H9 (cell line): ENCODE results near the gene PCMT1. TPM values are rescaled to one million over a fixed set of nuclear protein-coding genes. Genes with fewer than 3 reads are reported as not detected.

Experiments used
- DNase-seq: peaks from one replicate; pipeline ENCODE4 v3.0.0-alpha.2; 2017
- H2AFZ ChIP-seq: one replicate; pipeline ENCODE4 v1.6.1; 2013; ENCODE audit warnings: mild to moderate bottlenecking, low read length, control low read depth, moderate library complexity
- H2AK5ac ChIP-seq: 2 replicates; pipeline ENCODE4 v1.6.1; 2013; ENCODE audit warnings: low read length, control low read depth, mixed read lengths; ENCODE audit not compliant: insufficient read length
- H2BK120ac ChIP-seq: one replicate; pipeline ENCODE4 v1.6.1; 2013; ENCODE audit warnings: low read depth, mild to moderate bottlenecking, low read length, control low read depth, inconsistent platforms; ENCODE audit not compliant: poor library complexity, severe bottlenecking
- H2BK12ac ChIP-seq: 2 replicates; pipeline ENCODE4 v1.6.1; 2013; ENCODE audit warnings: low read length, control low read depth, mixed read lengths, low read depth; ENCODE audit not compliant: insufficient read length
- H2BK15ac ChIP-seq: 2 replicates; pipeline ENCODE4 v1.6.1; 2013; ENCODE audit warnings: low read depth, low read length, control low read depth
- H2BK20ac ChIP-seq: one replicate; pipeline ENCODE4 v1.6.1; 2013; ENCODE audit warnings: low read depth, mild to moderate bottlenecking, low read length, control low read depth, inconsistent platforms; ENCODE audit not compliant: poor library complexity, severe bottlenecking
- H2BK5ac ChIP-seq: 2 replicates; pipeline ENCODE4 v1.6.1; 2013; ENCODE audit warnings: low read length, control low read depth, mixed read lengths; ENCODE audit not compliant: insufficient read length
- H3K14ac ChIP-seq: 2 replicates; pipeline ENCODE4 v1.6.1; 2013; ENCODE audit warnings: low read length, control low read depth; ENCODE audit not compliant: insufficient read depth
- H3K18ac ChIP-seq: 2 replicates; pipeline ENCODE4 v1.6.1; 2013; ENCODE audit warnings: low read depth, mild to moderate bottlenecking, mixed read lengths, low read length, control low read depth; ENCODE audit not compliant: insufficient read length
- H3K23ac ChIP-seq: 2 replicates; pipeline ENCODE4 v1.6.1; 2013; ENCODE audit warnings: low read length, control low read depth, mixed read lengths, low read depth; ENCODE audit not compliant: insufficient read length
- H3K23me2 ChIP-seq: 2 replicates; pipeline ENCODE4 v1.6.1; 2013; ENCODE audit warnings: low read depth, mild to moderate bottlenecking, mixed read lengths, low read length, control low read depth; ENCODE audit not compliant: insufficient read length, poor library complexity, severe bottlenecking
- H3K27ac ChIP-seq: 2 replicates; pipeline ENCODE4 v1.5.1; 2013; ENCODE audit warnings: low read length, control low read depth, mixed read lengths, low read depth; ENCODE audit not compliant: insufficient read length
- H3K27me3 ChIP-seq: 2 replicates; pipeline ENCODE4 v1.6.1; 2013; ENCODE audit warnings: low read length, control low read depth, inconsistent platforms; ENCODE audit not compliant: insufficient read depth
- H3K4ac ChIP-seq: 2 replicates; pipeline ENCODE4 v1.6.1; 2013; ENCODE audit warnings: low read depth, mild to moderate bottlenecking, control low read depth, inconsistent platforms, low read length, moderate library complexity
- H3K4me1 ChIP-seq: 2 replicates; pipeline ENCODE4 v1.6.1; 2013; ENCODE audit warnings: low read length, control low read depth, inconsistent platforms; ENCODE audit not compliant: insufficient read depth
- H3K4me2 ChIP-seq: 2 replicates; pipeline ENCODE4 v1.6.1; 2013; ENCODE audit warnings: low read length, control low read depth, mixed read lengths; ENCODE audit not compliant: insufficient read length, insufficient read depth
- H3K56ac ChIP-seq: 2 replicates; pipeline ENCODE4 v1.6.1; 2013; ENCODE audit warnings: low read depth, mild to moderate bottlenecking, mixed read lengths, low read length, control low read depth; ENCODE audit not compliant: insufficient read length
- H3K79me1 ChIP-seq: 2 replicates; pipeline ENCODE4 v1.6.1; 2013; ENCODE audit warnings: low read depth, mild to moderate bottlenecking, moderate library complexity, low read length, control low read depth, inconsistent platforms; ENCODE audit not compliant: insufficient read depth, poor library complexity, severe bottlenecking
- H3K79me2 ChIP-seq: 2 replicates; pipeline ENCODE4 v1.6.1; 2013; ENCODE audit warnings: low read length, control low read depth, inconsistent platforms; ENCODE audit not compliant: insufficient read depth
- H3K9ac ChIP-seq: 2 replicates; pipeline ENCODE4 v1.6.1; 2013; ENCODE audit warnings: low read length, control low read depth, mixed read lengths; ENCODE audit not compliant: insufficient read length; ENCODE audit errors: extremely low read depth
- H3K9me3 ChIP-seq: one replicate; pipeline ENCODE4 v1.6.1; 2013; ENCODE audit warnings: low read depth, low read length, inconsistent platforms; ENCODE audit not compliant: control insufficient read depth
- H3T11ph ChIP-seq: one replicate; pipeline ENCODE4 v1.6.1; 2013; ENCODE audit warnings: mild to moderate bottlenecking, low read length, control low read depth, inconsistent platforms
- H4K20me1 ChIP-seq: one replicate; pipeline ENCODE4 v1.6.1; 2013; ENCODE audit not compliant: control insufficient read depth, insufficient read length, insufficient read depth
- H4K5ac ChIP-seq: 2 replicates; pipeline ENCODE4 v1.6.1; 2013; ENCODE audit warnings: low read depth, mild to moderate bottlenecking, mixed read lengths, low read length, control low read depth; ENCODE audit not compliant: insufficient read length
- H4K8ac ChIP-seq: replicated peaks from 2 replicates; pipeline ENCODE4 v1.6.1; 2013; ENCODE audit warnings: low read length, control low read depth, mixed read lengths, low read depth; ENCODE audit not compliant: insufficient read length
- H4K91ac ChIP-seq: 2 replicates; pipeline ENCODE4 v1.6.1; 2013; ENCODE audit warnings: low read depth, mild to moderate bottlenecking, moderate library complexity, mixed read lengths, low read length, control low read depth; ENCODE audit not compliant: insufficient read length
- H3K27ac Mint-ChIP-seq, 3 experiments: 2 replicates in 2 of 3; 3 replicates in 1 of 3; pipeline ENCODE4 v1.8.0; 2020 to 2021; ENCODE audit warnings: mixed read lengths in 3 of 3, mild to moderate bottlenecking in 1 of 3, moderate library complexity in 1 of 3
- H3K27me3 Mint-ChIP-seq: 2 replicates; pipeline ENCODE4 v1.8.0; 2021; ENCODE audit warnings: low read depth, mild to moderate bottlenecking, moderate library complexity, mixed read lengths
- H3K36me3 Mint-ChIP-seq, 3 experiments: 2 replicates in 2 of 3; 3 replicates in 1 of 3; pipeline ENCODE4 v1.8.0; 2020 to 2021; ENCODE audit warnings: low read depth in 3 of 3, mixed read lengths in 3 of 3; ENCODE audit not compliant: insufficient read depth in 1 of 3
- H3K4me1 Mint-ChIP-seq, 2 experiments: 2 replicates each; pipeline ENCODE4 v1.8.0; 2020; ENCODE audit warnings: mixed read lengths in 2 of 2
- H3K4me3 Mint-ChIP-seq, 2 experiments: 2 replicates in 1 of 2; 3 replicates in 1 of 2; pipeline ENCODE4 v1.8.0; 2020 to 2021; ENCODE audit warnings: mild to moderate bottlenecking in 2 of 2, mixed read lengths in 2 of 2, moderate library complexity in 1 of 2
- H3K9me3 Mint-ChIP-seq, 2 experiments: 2 replicates in 1 of 2; 3 replicates in 1 of 2; pipeline ENCODE4 v1.8.0; 2020; ENCODE audit warnings: mild to moderate bottlenecking in 2 of 2, mixed read lengths in 2 of 2, moderate library complexity in 1 of 2
- CTCF ChIP-seq: fragments of 200-600 bp; sonication (generic); conservative IDR thresholded peaks from 3 replicates; pipeline ENCODE4 v1.8.0; 2021; ENCODE audit warnings: antibody characterized with exemption, mild to moderate bottlenecking
- total RNA-seq: library from RNA; stranded (reverse); gene quantifications from 2 replicates; pipeline ENCODE4 v1.2.1, GENCODE V29; 2021

PCMT1 gene
- total RNA-seq, 1 experiment from 2014 or later = 98.3 TPM

- Mint-ChIP-seq H3K4me3 (no peak overlapping the region), H3K36me3 (peaks cover 12 to 32% (median 28%) of the 10 kb centered on the region in 3 experiments), H3K27me3 (no peaks in the 10 kb centered on the region), H3K9me3 (peaks cover 4 to 7% of the 10 kb centered on the region in 2 experiments; a peak in 4 of 5 replicates), H3K27ac (no peak overlapping the region), H3K4me1 (no peaks in the 10 kb centered on the region)
- no peak overlapping the region for H2AK5ac ChIP-seq
- H4K20me1 ChIP-seq = no peaks in the 10 kb centered on the region
- no peak for DNase-seq
- no peak overlapping the region for H2BK5ac ChIP-seq
- no peak overlapping the region for H3K56ac ChIP-seq
- no peak overlapping the region for H2BK15ac ChIP-seq
- no peak overlapping the region for H2BK120ac ChIP-seq
- H2BK12ac ChIP-seq = no peak overlapping the region
- no peak overlapping the region for H4K5ac ChIP-seq
- H3T11ph ChIP-seq = no peak overlapping the region
- no peak overlapping the region for H3K9ac ChIP-seq
- H3K27ac ChIP-seq = no peak overlapping the region
- no peaks in the 10 kb centered on the region for H3K23me2 ChIP-seq
- no peak overlapping the region for H4K8ac ChIP-seq
- no peak overlapping the region for H3K18ac ChIP-seq
- H3K79me1 ChIP-seq = no peaks in the 10 kb centered on the region
- H3K27me3 ChIP-seq = no peaks in the 10 kb centered on the region
- no peak overlapping the region for H3K4me2 ChIP-seq
- H2AFZ ChIP-seq = no peak overlapping the region
- no peak overlapping the region for H3K23ac ChIP-seq
- TF ChIP-seq CTCF = no peak
- H3K9me3 ChIP-seq = no peaks in the 10 kb centered on the region
- no peak overlapping the region for H4K91ac ChIP-seq
- no peak overlapping the region for H2BK20ac ChIP-seq
- H3K4me1 ChIP-seq = no peaks in the 10 kb centered on the region
- no peak overlapping the region for H3K14ac ChIP-seq
- no peak overlapping the region for H3K4ac ChIP-seq
- peaks cover 2% of the 10 kb centered on the region; the same call in 1 of the 2 replicates for H3K79me2 ChIP-seq
These were observed 14.3 kb downstream of the PCMT1 start for GRCh38 chr6:149763866-149764265.
